Transverse colon (tissue), 3 donors: Measurements from ENCODE around the gene CFAP68.

Experiments used
- CTCF ChIP-seq, 5 experiments: fragments of 200-600 bp in 3 of 5; fragments of 450-650 bp in 2 of 5; sonication (generic) in 3 of 5; IDR thresholded peaks; 1 replicate in 2 of 5; 2 replicates in 3 of 5; pipeline ENCODE4 v1.5.1; 2016 to 2017; ENCODE audit warnings: antibody characterized with exemption in 5 of 5, inconsistent platforms in 3 of 5, mild to moderate bottlenecking in 2 of 5, moderate library complexity in 1 of 5
- EP300 ChIP-seq: sonication (generic); formaldehyde crosslinking; IDR thresholded peaks from one replicate; pipeline ENCODE4 v1.6.1; 2017; ENCODE audit warnings: antibody characterized with exemption, low read depth
- POLR2A ChIP-seq: fragments of 450-650 bp; IDR thresholded peaks from one replicate; pipeline ENCODE4 v1.6.1; 2016; ENCODE audit warnings: antibody characterized with exemption, mild to moderate bottlenecking, moderate library complexity

GRCh38 chr11:111843661-111844060 lies 35.7 kb upstream of the CFAP68 start:
- TF ChIP-seq CTCF (IDR thresholded peaks at IDR 0.05) (no peak), POLR2A (no peak), EP300 (no peak)
